Esophagus (tissue), 2 donors: ENCODE data around the gene CCDC40. TPM values are rescaled to one million over a fixed set of nuclear protein-coding genes. Genes with fewer than 3 reads are reported as not detected.
"Not testable (repeated sequence)": the region's sequence is repeated elsewhere in the genome, so short reads cannot be mapped to it uniquely, and the experiment has no call there.

Experiments
- H3K27ac ChIP-seq, 2 donors: one replicate each; pipeline ENCODE4 v1.5.1; 2013; ENCODE audit warnings: low read depth in 2 of 2, mild to moderate bottlenecking in 2 of 2, inconsistent platforms in 1 of 2, low read length in 1 of 2, moderate library complexity in 1 of 2
- H3K27me3 ChIP-seq, 2 donors: one replicate each; pipeline ENCODE4 v1.6.1; 2013; ENCODE audit warnings: low read length in 2 of 2, control low read depth in 1 of 2, mild to moderate bottlenecking in 1 of 2; ENCODE audit not compliant: insufficient read depth in 2 of 2, control insufficient read depth in 1 of 2
- H3K36me3 ChIP-seq, 2 donors: one replicate each; pipeline ENCODE4 v1.6.1; 2013; ENCODE audit warnings: low read length in 1 of 2; ENCODE audit not compliant: control insufficient read depth in 2 of 2, insufficient read depth in 2 of 2
- H3K4me1 ChIP-seq, 2 donors: one replicate each; pipeline ENCODE4 v1.6.1; 2013; ENCODE audit warnings: low read length in 1 of 2; ENCODE audit not compliant: control insufficient read depth in 2 of 2, insufficient read depth in 2 of 2
- H3K4me3 ChIP-seq, 2 donors: one replicate each; pipeline ENCODE4 v1.5.1; 2013; ENCODE audit warnings: low read length in 2 of 2, mild to moderate bottlenecking in 2 of 2, low read depth in 1 of 2, moderate library complexity in 1 of 2
- H3K9me3 ChIP-seq, 2 donors: one replicate each; pipeline ENCODE4 v1.6.1; 2013; ENCODE audit warnings: mild to moderate bottlenecking in 2 of 2, low read depth in 1 of 2, low read length in 1 of 2, moderate library complexity in 1 of 2; ENCODE audit not compliant: control insufficient read depth in 2 of 2, insufficient read depth in 1 of 2
- WGBS, 2 donors: extraction: QIAGEN DNeasy Blood & Tissue Kit; methylation state at CpG; one replicate each; pipeline ENCODE4 v1.1.7; 2013; 5-methylcytosine and 5-hydroxymethylcytosine counted together
- polyA plus RNA-seq, 2 donors: library from polyadenylated mRNA; stranded (reverse); fragments of 200-250 nt; gene quantifications; one replicate each; pipeline ENCODE4 v1.2.3, GENCODE V29; 2013
- donor health status: healthy with polysubstance abuse.
- donor health status: Bipolar disorder and iron deficiency.

The CCDC40 gene
- polyA plus RNA-seq, 2 donors = 0.48 to 1.3 TPM

- H3K27me3 ChIP-seq = no peaks in the 10 kb centered on the region
- H3K4me3 ChIP-seq = no peak overlapping the region
- WGBS, 2 donors = 94 to 98% methylated on average over 16 of the region's 16 CpGs
- no peaks in the 10 kb centered on the region for H3K36me3 ChIP-seq
- no peak overlapping the region for H3K27ac ChIP-seq
- no peaks in the 10 kb centered on the region for H3K4me1 ChIP-seq
- no peaks in the 10 kb centered on the region for H3K9me3 ChIP-seq
These were observed 53.3 kb downstream of the CCDC40 start for GRCh38 chr17:80089762-80090161.

- not testable (repeated sequence) for H3K9me3 ChIP-seq, H3K27ac ChIP-seq, H3K36me3 ChIP-seq, H3K4me3 ChIP-seq, H3K4me1 ChIP-seq, H3K27me3 ChIP-seq
- WGBS, 2 donors = 92 to 95% methylated on average over 43 to 44 of the region's 44 CpGs
These were observed 53.7 kb downstream of the CCDC40 start for GRCh38 chr17:80090164-80090563.

DNA sequence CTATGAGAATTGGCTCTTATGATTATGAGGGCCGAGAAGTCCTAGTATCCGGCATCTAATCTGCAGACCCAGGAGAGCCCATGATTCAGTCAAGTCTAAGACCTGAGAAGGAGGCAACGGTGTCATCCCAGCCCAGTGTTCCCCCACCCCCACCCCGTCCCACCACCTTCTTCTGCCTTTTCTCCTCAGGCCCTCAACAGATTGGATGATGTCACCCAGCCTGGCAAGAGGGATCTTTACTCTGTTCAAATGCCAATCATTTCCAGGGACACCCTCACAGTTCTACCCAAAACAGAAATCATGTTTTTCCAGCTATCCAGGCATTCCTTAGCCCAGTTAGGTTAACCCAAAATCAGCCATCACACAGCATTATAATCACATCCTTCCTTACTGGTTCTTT lies 54.9 kb downstream of the CCDC40 start:
- Histone ChIP-seq H3K36me3 (no peaks in the 10 kb centered on the region), H3K4me1 (no peaks in the 10 kb centered on the region), H3K27ac (no peak overlapping the region), H3K27me3 (no peaks in the 10 kb centered on the region), H3K9me3 (no peaks in the 10 kb centered on the region), H3K4me3 (no peak overlapping the region)
- WGBS, 2 donors = 84 to 85% methylated on average over 4 of the region's 4 CpGs

GRCh38 chr17:80092959-80093358 lies 56.5 kb downstream of the CCDC40 start:
- Histone ChIP-seq H3K27me3 (no peaks in the 10 kb centered on the region), H3K4me1 (no peaks in the 10 kb centered on the region), H3K9me3 (no peaks in the 10 kb centered on the region), H3K36me3 (no peaks in the 10 kb centered on the region), H3K4me3 (no peak overlapping the region), H3K27ac (no peak overlapping the region)
- WGBS, 2 donors = 65 to 73% methylated on average over 8 of the region's 8 CpGs

- Histone ChIP-seq H3K36me3 (no peaks in the 10 kb centered on the region), H3K4me1 (no peaks in the 10 kb centered on the region), H3K9me3 (no peaks in the 10 kb centered on the region), H3K27ac (no peak overlapping the region), H3K27me3 (no peaks in the 10 kb centered on the region), H3K4me3 (no peak overlapping the region)
- 88 to 90% methylated on average over 37 of the region's 37 CpGs for WGBS, 2 donors
These were observed 58.8 kb downstream of the CCDC40 start for GRCh38 chr17:80095038-80095843.

DNA sequence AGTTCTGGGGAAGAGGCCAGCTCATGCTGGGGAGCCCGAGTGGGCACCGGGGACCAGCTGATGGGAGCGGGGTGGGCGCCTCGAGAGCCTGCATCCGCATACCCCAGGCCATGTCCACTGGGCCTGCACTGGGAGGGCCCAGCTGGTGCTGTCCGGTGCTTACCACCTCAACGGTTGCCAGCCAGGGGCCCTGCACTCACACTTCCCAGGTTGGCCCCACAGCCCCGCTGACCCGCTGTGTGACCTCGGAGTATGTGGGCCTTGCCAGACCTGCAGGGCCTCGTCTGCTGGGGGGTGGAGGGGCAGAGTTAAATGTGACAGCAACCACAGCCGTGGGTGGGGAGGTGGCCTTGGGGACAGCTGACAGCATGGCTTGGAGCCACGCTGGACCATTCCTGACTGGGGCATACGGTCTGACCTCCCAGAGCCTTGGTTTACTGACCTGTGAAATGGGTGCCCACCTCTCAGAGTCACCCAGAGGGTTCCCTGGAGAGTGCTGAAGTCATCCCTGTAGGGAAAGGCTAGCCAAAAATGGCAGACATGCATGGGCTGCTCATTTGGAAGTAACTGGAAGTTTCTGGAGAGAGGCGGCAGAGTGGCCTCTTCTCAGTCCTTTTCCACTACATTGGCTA lies 59.5 kb downstream of the CCDC40 start:
- H3K27ac ChIP-seq = no peak overlapping the region
- H3K36me3 ChIP-seq = no peaks in the 10 kb centered on the region
- H3K9me3 ChIP-seq = no peaks in the 10 kb centered on the region
- no peak overlapping the region for H3K4me3 ChIP-seq
- no peaks in the 10 kb centered on the region for H3K27me3 ChIP-seq
- H3K4me1 ChIP-seq = no peaks in the 10 kb centered on the region
- WGBS, 2 donors = 88% methylated on average over 16 of the region's 16 CpGs

- Histone ChIP-seq H3K9me3 (no peaks in the 10 kb centered on the region), H3K27ac (no peak overlapping the region), H3K36me3 (no peaks in the 10 kb centered on the region), H3K4me1 (peaks cover 0 to under 1% of the 10 kb centered on the region in 2 donors), H3K27me3 (no peaks in the 10 kb centered on the region), H3K4me3 (no peak overlapping the region)
- WGBS, 2 donors = 65 to 72% methylated on average over 12 of the region's 12 CpGs
These were observed 60.1 kb downstream of the CCDC40 start for GRCh38 chr17:80096561-80097021.

- Histone ChIP-seq H3K4me1 (peaks cover 0 to 5% of the 10 kb centered on the region in 2 donors), H3K9me3 (no peaks in the 10 kb centered on the region), H3K36me3 (no peaks in the 10 kb centered on the region), H3K4me3 (no peak overlapping the region), H3K27ac (no peak overlapping the region), H3K27me3 (no peaks in the 10 kb centered on the region)
- 87 to 88% methylated on average over 17 of the region's 17 CpGs for WGBS, 2 donors
These were observed 60.7 kb downstream of the CCDC40 start for GRCh38 chr17:80097127-80097621.

GRCh38 chr17:80097844-80098691 lies 61.6 kb downstream of the CCDC40 start:
- Histone ChIP-seq H3K9me3 (no peaks in the 10 kb centered on the region), H3K27ac (no peak overlapping the region), H3K4me1 (peaks cover 0 to 11% of the 10 kb centered on the region in 2 donors), H3K4me3 (no peak overlapping the region), H3K27me3 (no peaks in the 10 kb centered on the region), H3K36me3 (no peaks in the 10 kb centered on the region)
- 91 to 92% methylated on average over 23 of the region's 23 CpGs for WGBS, 2 donors
